ENCODE measurements around the gene GTPBP1.

GRCh38 chr22:38694049-38694448 is 11.7 kb upstream of the GTPBP1 start:
- TF ChIP-seq CTCF (IDR thresholded peaks at IDR 0.05; ENCODE audit: extremely low read depth in 1 of 2, insufficient read depth in 1 of 2, low read depth in 1 of 2, low read length in 2 of 2) (no peak), GATA2 (IDR thresholded peaks at IDR 0.05; ENCODE audit: insufficient read depth, insufficient read length, low read depth, low read length) (peak; percentile 84), POLR2A (IDR thresholded peaks at IDR 0.05; ENCODE audit: low read depth, low read length) (no peak), MAX (IDR thresholded peaks at IDR 0.05; ENCODE audit: insufficient read depth, insufficient read length) (no peak), POLR2AphosphoS5 (IDR thresholded peaks at IDR 0.05; ENCODE audit: insufficient read depth, low read depth, low read length) (peak; percentile 60), FOS (IDR thresholded peaks at IDR 0.05; ENCODE audit: borderline replicate concordance, insufficient read depth, low read length) (no peak), JUN (IDR thresholded peaks at IDR 0.05; ENCODE audit: borderline replicate concordance, insufficient read depth, insufficient read length, low read depth) (peak; percentile 28)
